Dendritic cell treated with granulocyte-macrophage colony-stimulating factor and Interleukin-4, amounts not matched to agents 40 ng/mL and 50 ng/mL, for 4 days (primary cell): ENCODE measurements around the gene DCDC2.

Source experiments
- H3K27ac Mint-ChIP-seq: one replicate; pipeline ENCODE4 v1.8.0; 2022; ENCODE audit warnings: mild to moderate bottlenecking, mixed read lengths
- H3K27me3 Mint-ChIP-seq: one replicate; pipeline ENCODE4 v1.8.0; 2022; ENCODE audit warnings: mild to moderate bottlenecking, mixed read lengths
- H3K36me3 Mint-ChIP-seq: one replicate; pipeline ENCODE4 v1.8.0; 2022; ENCODE audit warnings: low read depth, mixed read lengths
- H3K4me1 Mint-ChIP-seq: one replicate; pipeline ENCODE4 v1.8.0; 2022; ENCODE audit warnings: low read depth, mixed read lengths
- H3K4me3 Mint-ChIP-seq: one replicate; pipeline ENCODE4 v1.8.0; 2022; ENCODE audit warnings: mild to moderate bottlenecking, moderate library complexity, mixed read lengths
- H3K9me3 Mint-ChIP-seq: one replicate; pipeline ENCODE4 v1.8.0; 2022; ENCODE audit warnings: mixed read lengths
- intact Hi-C: fragments of 100-400 bp; cut with micrococcal nuclease; formaldehyde crosslinking; loops from one replicate; pipeline ENCODE4 v1.15.0; 2022

DCDC2 gene

GRCh38 chr6:24139639-24140038 lies 218.2 kb downstream of the DCDC2 start:
- Mint-ChIP-seq H3K4me3 (no peak overlapping the region), H3K27ac (no peak overlapping the region), H3K4me1 (no peaks in the 10 kb centered on the region), H3K36me3 (no peaks in the 10 kb centered on the region), H3K27me3 (no peaks in the 10 kb centered on the region), H3K9me3 (peaks cover 16% of the 10 kb centered on the region)
- intact Hi-C loops: no loop called here

GRCh38 chr6:24139080-24139479 lies 218.8 kb downstream of the DCDC2 start:
- Mint-ChIP-seq H3K9me3 (peaks cover 22% of the 10 kb centered on the region), H3K27me3 (no peaks in the 10 kb centered on the region), H3K36me3 (no peaks in the 10 kb centered on the region), H3K27ac (no peak overlapping the region), H3K4me1 (no peaks in the 10 kb centered on the region), H3K4me3 (no peak overlapping the region)
- intact Hi-C loops: no loop called here

GRCh38 chr6:24131751-24132150 lies 226.1 kb downstream of the DCDC2 start:
- H3K4me3 Mint-ChIP-seq: no peak overlapping the region
- peaks cover 15% of the 10 kb centered on the region for H3K9me3 Mint-ChIP-seq
- peaks cover 1% of the 10 kb centered on the region for H3K27me3 Mint-ChIP-seq
- H3K36me3 Mint-ChIP-seq: no peaks in the 10 kb centered on the region
- H3K27ac Mint-ChIP-seq: no peak overlapping the region
- no peaks in the 10 kb centered on the region for H3K4me1 Mint-ChIP-seq
- intact Hi-C loops: no loop called here

- Mint-ChIP-seq H3K4me1 (no peaks in the 10 kb centered on the region), H3K36me3 (no peaks in the 10 kb centered on the region), H3K9me3 (no peaks in the 10 kb centered on the region), H3K27me3 (peaks cover 11% of the 10 kb centered on the region), H3K4me3 (no peak overlapping the region), H3K27ac (no peak overlapping the region)
- intact Hi-C loops: no loop called here
Observed at GRCh38 chr6:24127316-24127715, 230.5 kb downstream of the DCDC2 start.

- H3K36me3 Mint-ChIP-seq: no peaks in the 10 kb centered on the region
- H3K4me1 Mint-ChIP-seq: no peaks in the 10 kb centered on the region
- no peaks in the 10 kb centered on the region for H3K9me3 Mint-ChIP-seq
- H3K27ac Mint-ChIP-seq: no peak overlapping the region
- H3K27me3 Mint-ChIP-seq: peaks cover 11% of the 10 kb centered on the region
- intact Hi-C loops: no loop called here
- H3K4me3 Mint-ChIP-seq: no peak overlapping the region
Observed at GRCh38 chr6:24126586-24127192, 231.2 kb downstream of the DCDC2 start.

- Mint-ChIP-seq H3K4me1 (no peaks in the 10 kb centered on the region), H3K27me3 (peaks cover 11% of the 10 kb centered on the region), H3K36me3 (no peaks in the 10 kb centered on the region), H3K4me3 (no peak within 1 kb of the TSS), H3K27ac (no peak within 1 kb of the TSS), H3K9me3 (no peaks in the 10 kb centered on the region)
- intact Hi-C loops: no loop called here
Observed at GRCh38 chr6:24125980-24126379, 231.9 kb downstream of the DCDC2 start, which contains the start of gene NRSN1. Gene NRSN1 (plus strand): TSS chr6:24126215. CDS start chr6:24134328, 8,113 bp downstream.

- Mint-ChIP-seq H3K27me3 (peaks cover 11% of the 10 kb centered on the region), H3K36me3 (no peaks in the 10 kb centered on the region), H3K9me3 (no peaks in the 10 kb centered on the region), H3K4me3 (no peak overlapping the region), H3K4me1 (no peaks in the 10 kb centered on the region), H3K27ac (no peak overlapping the region)
- intact Hi-C loops: no loop called here
Observed at GRCh38 chr6:24122139-24122538, 235.7 kb downstream of the DCDC2 start.
